GM18508 (cell line): ENCODE data around the gene OTOG.

Experiments used
- ATAC-seq: cut with Tn5 transposase; IDR thresholded peaks from one replicate; pipeline ENCODE4 v1.9.1; 2021; ENCODE audit warnings: moderate number of reproducible peaks; ENCODE audit not compliant: insufficient read depth, unreplicated experiment

OTOG gene

GRCh38 chr11:17600316-17601255, 53.5 kb downstream of the OTOG start:
- no peak for ATAC-seq

GRCh38 chr11:17601256-17601671, 54.2 kb downstream of the OTOG start:
- no peak for ATAC-seq

GRCh38 chr11:17601676-17602075, 54.6 kb downstream of the OTOG start:
- ATAC-seq: no peak

- no peak for ATAC-seq
Observed at GRCh38 chr11:17602105-17603001, 55.3 kb downstream of the OTOG start.

- no peak for ATAC-seq
Observed at GRCh38 chr11:17603056-17603825, 56.2 kb downstream of the OTOG start.

- ATAC-seq: no peak
Observed at GRCh38 chr11:17604201-17604914, 57.3 kb downstream of the OTOG start.

- no peak for ATAC-seq
Observed at GRCh38 chr11:17604915-17605233, 57.8 kb downstream of the OTOG start.

GRCh38 chr11:17605651-17606122, 58.6 kb downstream of the OTOG start:
- ATAC-seq: no peak

GRCh38 chr11:17606233-17607082, 59.4 kb downstream of the OTOG start:
- ATAC-seq: no peak

- no peak for ATAC-seq
Observed at GRCh38 chr11:17607083-17607429, 60.0 kb downstream of the OTOG start.

- ATAC-seq: no peak
Observed at GRCh38 chr11:17607591-17608570, 60.8 kb downstream of the OTOG start.

GRCh38 chr11:17608821-17609220, 61.8 kb downstream of the OTOG start:
- no peak for ATAC-seq

- ATAC-seq: no peak
Observed at GRCh38 chr11:17609291-17610084, 62.4 kb downstream of the OTOG start.

GRCh38 chr11:17610085-17610894, 63.2 kb downstream of the OTOG start:
- no peak for ATAC-seq

- ATAC-seq: no peak
Observed at GRCh38 chr11:17611049-17611448, 64.0 kb downstream of the OTOG start.

- no peak for ATAC-seq
Observed at GRCh38 chr11:17611503-17612220, 64.6 kb downstream of the OTOG start.
